WTC11 (cell line): ENCODE results near the gene CLVS2. TPM values are rescaled to one million over a fixed set of nuclear protein-coding genes. Genes with fewer than 3 reads are reported as not detected.

Source experiments
- ATAC-seq: fragments of 200-7000 bp; cut with Tn5 transposase; 2 replicates; pipeline ENCODE4 v1.10.0; 2021; ENCODE audit warnings: mild to moderate bottlenecking, moderate library complexity
- CTCF ChIA-PET: fragments of 300-600 bp; sonication (Branson Sonifier 250); formaldehyde crosslinking; loops from one replicate; lab custom pipeline; 2021; ENCODE audit warnings: antibody characterized with exemption; lab: Charles Lee
- POLR2A ChIA-PET: fragments of 350-600 bp; sonication (Branson Sonifier 250); formaldehyde crosslinking; loops from one replicate; lab custom pipeline; 2021; ENCODE audit warnings: antibody characterized with exemption; lab: Charles Lee
- DNase-seq: peaks from one replicate; pipeline ENCODE4 v3.0.0; 2021; ENCODE audit warnings: low spot score
- H3K27ac Mint-ChIP-seq: 2 replicates; pipeline ENCODE4 v1.8.0; 2021; ENCODE audit warnings: mixed read lengths
- H3K27me3 Mint-ChIP-seq: 2 replicates; pipeline ENCODE4 v1.8.0; 2021; ENCODE audit warnings: low read depth, mild to moderate bottlenecking, moderate library complexity, mixed read lengths
- H3K36me3 Mint-ChIP-seq: 2 replicates; pipeline ENCODE4 v1.8.0; 2021; ENCODE audit warnings: mixed read lengths
- H3K4me1 Mint-ChIP-seq: 2 replicates; pipeline ENCODE4 v1.8.0; 2022; ENCODE audit warnings: mixed read lengths
- H3K4me3 Mint-ChIP-seq: 2 replicates; pipeline ENCODE4 v1.8.0; 2021; ENCODE audit warnings: mild to moderate bottlenecking, moderate library complexity, mixed read lengths
- H3K9me3 Mint-ChIP-seq: 2 replicates; pipeline ENCODE4 v1.8.0; 2021; ENCODE audit warnings: mixed read lengths
- AR ChIP-seq: fragments of 250-450 bp; sonication (Bioruptor Pico); IDR thresholded peaks from 2 replicates; pipeline ENCODE4 v1.9.0; 2021; ENCODE audit warnings: mild to moderate bottlenecking
- CBFB ChIP-seq: sonication (generic); formaldehyde crosslinking; IDR thresholded peaks from 2 replicates; pipeline ENCODE4 v1.8.1; 2022; ENCODE audit warnings: mild to moderate bottlenecking, low read depth, missing genetic modification reagents
- E2F5 ChIP-seq: sonication (generic); formaldehyde crosslinking; IDR thresholded peaks from 2 replicates; pipeline ENCODE4 v1.8.1; 2022; ENCODE audit warnings: mild to moderate bottlenecking, moderate library complexity, missing genetic modification reagents
- HMGA2 ChIP-seq: fragments of 250-450 bp; sonication (Bioruptor Pico); IDR thresholded peaks from 2 replicates; pipeline ENCODE4 v1.4.0; 2021; ENCODE audit warnings: mild to moderate bottlenecking, moderate library complexity
- KAT7 ChIP-seq: sonication (generic); formaldehyde crosslinking; IDR thresholded peaks from 2 replicates; pipeline ENCODE4 v1.8.1; 2023; ENCODE audit warnings: missing genetic modification reagents, mild to moderate bottlenecking, borderline replicate concordance
- MXD4 ChIP-seq: fragments of 250-450 bp; sonication (Bioruptor Pico); IDR thresholded peaks from 2 replicates; pipeline ENCODE4 v1.8.0; 2021; ENCODE audit warnings: mild to moderate bottlenecking, moderate library complexity, borderline replicate concordance
- PREB ChIP-seq: sonication (generic); formaldehyde crosslinking; IDR thresholded peaks from 2 replicates; pipeline ENCODE4 v1.8.1; 2022; ENCODE audit warnings: mild to moderate bottlenecking, missing genetic modification reagents, moderate library complexity, borderline replicate concordance
- STAT6 ChIP-seq: sonication (generic); formaldehyde crosslinking; conservative IDR thresholded peaks from 2 replicates; pipeline ENCODE4 v1.8.1; 2023; ENCODE audit warnings: mild to moderate bottlenecking, low read depth, missing genetic modification reagents, moderate library complexity
- ZNF232 ChIP-seq: sonication (generic); formaldehyde crosslinking; IDR thresholded peaks from 2 replicates; pipeline ENCODE4 v1.8.0; 2022; ENCODE audit warnings: mild to moderate bottlenecking, missing genetic modification reagents
- ZNF281 ChIP-seq: sonication (generic); formaldehyde crosslinking; IDR thresholded peaks from 2 replicates; pipeline ENCODE4 v1.8.0; 2023; ENCODE audit warnings: mild to moderate bottlenecking, missing genetic modification reagents
- total RNA-seq: library from RNA; stranded (reverse); gene quantifications from 3 replicates; pipeline ENCODE4 v1.2.3, GENCODE V29; 2021

CLVS2 gene
- total RNA-seq, 1 experiment from 2014 or later: 0.90 TPM

- TF ChIP-seq PREB (CRISPR knock-in tag) (no peak), AR (CRISPR knock-in tag) (no peak), MXD4 (CRISPR knock-in tag) (no peak)
These were observed 4.3 kb downstream of the CLVS2 start (continued) for GRCh38 chr6:123000244-123000770.

- no peaks in the 10 kb centered on the region for H3K36me3 Mint-ChIP-seq
- H3K4me1 Mint-ChIP-seq: peaks cover 6% of the 10 kb centered on the region
- TF ChIP-seq STAT6 (CRISPR knock-in tag) (no peak), ZNF281 (no peak), ZNF232 (CRISPR knock-in tag) (no peak), HMGA2 (CRISPR knock-in tag) (no peak), KAT7 (no peak), MXD4 (CRISPR knock-in tag) (no peak)
- peaks cover 27% of the 10 kb centered on the region for H3K27me3 Mint-ChIP-seq
- CTCF ChIA-PET: no interaction called here
- no peaks in the 10 kb centered on the region for H3K9me3 Mint-ChIP-seq
- H3K27ac Mint-ChIP-seq: no peak overlapping the region
- ATAC-seq: no peak
- DNase-seq: no peak
- no peak overlapping the region for H3K4me3 Mint-ChIP-seq
- POLR2A ChIA-PET: no interaction called here
These were observed 5.5 kb downstream of the CLVS2 start for GRCh38 chr6:123001540-123001939.

- Mint-ChIP-seq H3K36me3 (no peaks in the 10 kb centered on the region), H3K27me3 (no peaks in the 10 kb centered on the region), H3K4me3 (no peak overlapping the region)
These were observed 11.8 kb downstream of the CLVS2 start for GRCh38 chr6:123007885-123008284.

More at GRCh38 chr6:123007885-123008284, 11.8 kb downstream of the CLVS2 start:
- TF ChIP-seq CBFB (CRISPR knock-in tag): no peak
- no peak for TF ChIP-seq E2F5
- H3K4me1 Mint-ChIP-seq: no peaks in the 10 kb centered on the region
- no peaks in the 10 kb centered on the region for H3K9me3 Mint-ChIP-seq
- ChIA-PET CTCF (no interaction called here), POLR2A (no interaction called here)
- no peak overlapping the region for H3K27ac Mint-ChIP-seq
- no peak for ATAC-seq
- DNase-seq: no peak
